HG03342 (cell line): ENCODE data around the gene ZNF91.
"Not testable (repeated sequence)": the region's sequence is repeated elsewhere in the genome, so short reads cannot be mapped to it uniquely, and the experiment has no call there.

Experiments used
- ATAC-seq: cut with Tn5 transposase; IDR thresholded peaks from one replicate; pipeline ENCODE4 v1.9.1; 2021; ENCODE audit warnings: mild to moderate bottlenecking, moderate library complexity; ENCODE audit not compliant: unreplicated experiment

Gene ZNF91

GRCh38 chr19:23321403-23321802, 73.9 kb downstream of the ZNF91 start:
- ATAC-seq = not testable (repeated sequence)

- ATAC-seq = not testable (repeated sequence)
Observed at GRCh38 chr19:23319571-23319970, 75.7 kb downstream of the ZNF91 start.

GRCh38 chr19:23318941-23319340, 76.3 kb downstream of the ZNF91 start:
- not testable (repeated sequence) for ATAC-seq

DNA sequence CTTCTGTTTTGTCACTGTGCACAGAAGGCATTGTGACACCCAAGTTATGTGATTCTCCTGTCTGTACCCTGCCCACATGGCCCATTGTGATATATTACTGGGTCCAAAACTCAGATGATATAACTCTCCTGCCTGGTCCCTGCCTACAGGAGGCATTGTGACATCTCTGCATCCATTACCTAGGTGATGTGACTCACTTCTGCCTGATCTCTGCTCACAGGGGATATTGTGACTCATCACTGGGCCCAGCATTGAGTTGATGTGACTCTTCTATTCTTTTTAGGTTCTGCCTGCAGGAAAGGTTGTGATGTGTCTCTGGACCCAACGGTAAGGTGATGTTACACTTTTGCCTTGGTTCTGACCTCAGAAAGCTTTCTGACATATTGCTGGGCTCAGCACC, 77.1 kb downstream of the ZNF91 start:
- no peak for ATAC-seq

GRCh38 chr19:23315286-23315685, 80.0 kb downstream of the ZNF91 start:
- no peak for ATAC-seq

- ATAC-seq = no peak
Observed at GRCh38 chr19:23314505-23315251, 80.6 kb downstream of the ZNF91 start.

GRCh38 chr19:23313196-23313595, 82.1 kb downstream of the ZNF91 start:
- no peak for ATAC-seq

DNA sequence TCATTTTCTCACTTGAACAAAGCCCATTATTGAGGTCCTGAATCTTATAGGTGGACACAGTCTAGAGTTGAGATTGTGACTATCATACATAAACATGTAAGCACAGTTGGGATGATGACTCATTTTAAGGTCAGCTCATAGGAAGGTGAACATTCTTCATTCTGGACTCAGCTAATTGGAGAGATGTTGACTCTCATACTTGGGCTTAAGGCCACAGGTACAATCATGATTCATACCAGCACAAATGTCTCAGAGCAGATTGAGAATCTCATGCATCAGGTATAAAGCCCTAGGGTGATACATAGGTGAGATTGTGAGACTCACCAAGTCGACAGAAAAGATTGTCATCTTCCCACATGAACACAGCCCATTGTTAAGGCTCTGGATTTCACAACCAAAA, 82.8 kb downstream of the ZNF91 start:
- no peak for ATAC-seq

DNA sequence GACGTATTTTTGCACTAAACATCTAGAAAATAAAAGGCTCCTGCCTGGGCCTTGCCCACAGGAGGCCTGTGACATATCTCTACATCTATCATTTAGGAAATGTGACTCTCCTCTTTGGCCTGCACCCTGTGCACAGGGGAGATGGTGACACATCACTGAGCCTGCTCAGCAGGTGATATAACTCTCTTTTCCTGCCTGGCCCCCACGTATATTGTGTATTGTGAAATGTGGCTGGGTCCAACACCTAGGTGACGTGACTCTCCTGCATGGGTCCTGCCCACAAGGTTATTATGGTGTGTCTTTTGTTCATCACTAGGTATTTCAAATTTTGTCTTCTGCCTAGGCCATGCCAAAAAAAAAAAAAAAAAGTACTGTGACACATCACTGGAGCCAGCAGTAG, 83.7 kb downstream of the ZNF91 start:
- ATAC-seq = no peak

GRCh38 chr19:23310729-23311211, 84.5 kb downstream of the ZNF91 start:
- ATAC-seq = no peak

DNA sequence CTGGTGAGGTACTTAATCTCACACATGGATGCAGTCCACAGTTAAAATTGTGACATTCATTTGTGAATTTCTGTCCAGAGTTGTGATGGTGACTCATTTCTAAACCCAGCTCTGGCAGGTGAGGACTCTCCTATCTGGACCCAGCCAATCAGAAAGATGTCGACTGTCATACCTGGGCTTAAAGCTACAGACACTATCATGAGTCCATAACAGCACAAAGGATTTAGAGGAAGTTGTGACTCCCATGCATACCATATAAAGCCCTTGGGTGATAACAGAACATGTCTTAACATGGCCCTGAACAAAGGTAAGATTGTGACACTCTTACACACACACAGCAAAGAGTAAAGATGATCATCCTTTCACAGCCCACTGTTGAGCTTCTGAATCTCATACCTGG, 85.3 kb downstream of the ZNF91 start:
- no peak for ATAC-seq

DNA sequence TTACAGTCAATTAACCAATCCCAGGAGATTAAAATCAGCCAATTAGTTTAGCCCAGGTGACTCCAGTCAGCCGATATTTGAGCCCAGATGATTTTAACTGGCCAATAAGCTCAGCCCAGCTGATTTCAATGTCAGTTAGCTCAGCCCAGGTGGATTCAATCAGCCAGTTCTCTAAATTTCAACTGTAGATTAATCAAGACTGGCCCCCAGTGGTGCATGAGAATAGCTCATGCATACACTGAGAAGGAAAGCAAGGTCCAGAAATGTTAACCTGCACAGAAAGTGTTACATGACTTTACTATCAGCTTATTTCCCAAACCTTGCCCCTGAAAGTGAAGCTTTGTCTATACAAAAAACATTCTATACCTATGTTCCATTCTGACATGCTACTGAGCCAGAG, 89.7 kb downstream of the ZNF91 start:
- ATAC-seq = no peak

GRCh38 chr19:23304238-23304637, 91.0 kb downstream of the ZNF91 start:
- no peak for ATAC-seq

DNA sequence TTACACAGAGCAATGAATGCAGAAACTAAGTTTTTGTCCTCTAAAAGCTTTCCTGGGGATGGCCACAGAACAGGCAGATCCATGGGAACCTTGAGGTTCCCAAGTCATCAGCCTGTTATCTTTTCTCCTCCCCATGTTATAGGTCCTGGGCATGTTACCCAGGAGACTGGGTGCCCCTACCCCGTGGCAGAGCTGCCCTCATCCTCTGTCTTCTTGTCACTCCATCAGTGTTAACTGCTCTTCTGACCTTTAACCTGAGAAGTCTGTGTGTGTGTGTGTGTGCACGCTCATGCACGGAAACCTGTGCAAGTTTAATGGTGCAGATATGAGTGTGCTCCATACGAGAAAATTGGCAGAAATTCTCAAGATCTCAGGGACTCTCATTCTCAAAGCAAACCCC, 101.1 kb downstream of the ZNF91 start:
- no peak for ATAC-seq

DNA sequence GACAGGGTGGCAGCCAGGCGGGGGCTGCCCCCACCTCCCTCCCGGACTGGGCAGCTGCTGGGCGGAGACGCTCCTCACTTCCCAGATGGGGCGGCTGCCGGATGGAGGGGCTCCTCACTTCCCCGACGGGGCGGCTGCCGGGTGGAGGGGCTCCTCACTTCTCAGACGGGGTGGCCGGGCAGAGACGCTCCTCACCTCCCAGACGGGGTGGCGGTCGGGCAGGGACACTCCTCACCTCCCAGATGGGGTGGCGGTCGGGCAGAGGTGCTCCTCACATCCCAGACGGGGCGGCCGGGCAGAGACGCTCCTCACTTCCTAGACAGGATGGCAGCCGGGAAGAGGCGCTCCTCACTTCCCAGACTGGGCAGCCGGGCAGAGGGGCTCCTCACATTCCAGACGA, 105.3 kb downstream of the ZNF91 start:
- ATAC-seq = not testable (repeated sequence)
